ENCODE measurements around the gene NDST1. TPM values are rescaled to one million over a fixed set of nuclear protein-coding genes. Genes with fewer than 3 reads are reported as not detected.

Gene NDST1
- total and polyA plus RNA-seq, 2 donors (not counting 3 experiments of a cell fraction or from before 2014, with no cell fraction given): 38.6 to 102 TPM

DNA sequence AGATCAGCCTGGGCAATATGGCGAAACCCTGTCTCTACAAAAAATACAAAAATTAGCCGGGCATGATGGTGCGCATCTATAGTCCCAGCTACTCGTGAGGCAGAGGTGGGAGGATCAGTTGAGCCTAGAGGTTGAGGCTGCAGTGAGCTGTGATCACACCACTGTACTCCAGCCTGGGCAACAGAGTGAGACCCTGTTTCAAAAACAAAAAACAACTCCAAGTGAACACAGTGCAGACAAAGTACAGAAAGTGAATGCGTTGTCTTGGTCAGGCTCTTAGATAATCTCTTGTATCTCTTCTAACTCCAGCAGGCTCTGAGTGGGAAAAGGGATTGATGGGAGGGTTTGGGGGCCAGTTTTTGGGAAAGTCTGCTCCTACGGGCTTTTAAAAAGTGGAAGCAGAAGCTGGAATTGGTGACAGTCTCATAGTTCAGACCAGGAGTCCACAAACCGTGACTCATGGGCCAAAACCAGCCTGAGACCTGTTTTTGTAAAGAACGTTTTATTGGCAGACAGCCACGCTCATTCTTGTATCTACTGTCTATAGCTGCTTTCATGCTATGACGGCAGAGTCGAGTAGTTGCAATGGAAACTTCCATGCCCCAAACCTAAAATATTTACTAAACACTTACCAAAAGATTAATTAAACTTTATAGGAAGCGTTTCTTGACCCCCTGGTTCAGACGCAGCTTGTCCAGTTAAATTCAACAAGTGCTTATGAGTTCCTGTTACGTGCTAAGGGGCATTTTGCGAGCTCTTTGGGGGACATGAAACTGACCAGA is 32.9 kb downstream of the NDST1 start:
- Histone ChIP-seq H2AFZ (ENCODE audit: low read depth, low read length) (no peak overlapping the region), H3K9me3 (replicated peaks; ENCODE audit: control insufficient read depth, insufficient read depth, low read length) (no peaks in the 10 kb centered on the region), H3K79me2 (ENCODE audit: control insufficient read depth, insufficient read depth, low read length) (no peaks in the 10 kb centered on the region), H3K9me1 (replicated peaks; ENCODE audit: control insufficient read depth, extremely low read depth, insufficient read depth, low read length) (no peaks in the 10 kb centered on the region), H3K4me1 (ENCODE audit: control insufficient read depth, extremely low read depth, insufficient read depth, low read length) (peaks cover 20% of the 10 kb centered on the region), H3K36me3 (ENCODE audit: control insufficient read depth in 2 of 2, extremely low read depth in 1 of 2, insufficient read depth in 2 of 2, low read length in 2 of 2) (peaks cover 3 to 40% of the 10 kb centered on the region in 2 experiments), H3K4me2 (ENCODE audit: insufficient read depth, low read length) (no peak overlapping the region), H4K20me1 (replicated peaks; ENCODE audit: control insufficient read depth, extremely low read depth, insufficient read depth, low read length) (no peaks in the 10 kb centered on the region), H3K27me3 (ENCODE audit: control insufficient read depth in 2 of 2, insufficient read depth in 2 of 2, low read length in 2 of 2) (no peaks in the 10 kb centered on the region), H3K9ac (replicated peaks; ENCODE audit: extremely low read depth, insufficient read depth, low read length) (no peak overlapping the region), H3K27ac (ENCODE audit: insufficient read depth, low read depth, low read length) (no peak overlapping the region), H3K4me3 (replicated peaks in 1 of 3; ENCODE audit: insufficient read depth in 1 of 3, low read depth in 1 of 3, low read length in 3 of 3) (no peak overlapping the region)
- dilution Hi-C loops (cut with MboI; ENCODE audit: extremely low pct_ligation_motif_present, low sequenced_read_pairs): no loop called here
- ChIA-PET CTCF (interaction anchor here (0.8 to 9.3 kb wide), 9 partner anchors 10 to 91 kb away, joined by 3 to 168 read pairs (median 3); no protein-coding TSS in a partner anchor), POLR2A (no interaction called here)
- peak; percentile 89 for FAIRE-seq
- no TSS peak for BruUV-seq (replicated peaks)
- peak; percentile 82 for DNase-seq (ENCODE audit: low read depth, low spot score)
- TF ChIP-seq EZH2 (IDR thresholded peaks at IDR 0.05; ENCODE audit: borderline replicate concordance, low read depth, low read length, severe bottlenecking): no peak
- TF ChIP-seq JUN (IDR thresholded peaks at IDR 0.05; ENCODE audit: borderline replicate concordance, insufficient read depth, insufficient read length, low read depth): peak; percentile 50
- no peak for TF ChIP-seq FOS (IDR thresholded peaks at IDR 0.05; ENCODE audit: borderline replicate concordance, insufficient read depth, low read length)
- TF ChIP-seq, protein P1, sequence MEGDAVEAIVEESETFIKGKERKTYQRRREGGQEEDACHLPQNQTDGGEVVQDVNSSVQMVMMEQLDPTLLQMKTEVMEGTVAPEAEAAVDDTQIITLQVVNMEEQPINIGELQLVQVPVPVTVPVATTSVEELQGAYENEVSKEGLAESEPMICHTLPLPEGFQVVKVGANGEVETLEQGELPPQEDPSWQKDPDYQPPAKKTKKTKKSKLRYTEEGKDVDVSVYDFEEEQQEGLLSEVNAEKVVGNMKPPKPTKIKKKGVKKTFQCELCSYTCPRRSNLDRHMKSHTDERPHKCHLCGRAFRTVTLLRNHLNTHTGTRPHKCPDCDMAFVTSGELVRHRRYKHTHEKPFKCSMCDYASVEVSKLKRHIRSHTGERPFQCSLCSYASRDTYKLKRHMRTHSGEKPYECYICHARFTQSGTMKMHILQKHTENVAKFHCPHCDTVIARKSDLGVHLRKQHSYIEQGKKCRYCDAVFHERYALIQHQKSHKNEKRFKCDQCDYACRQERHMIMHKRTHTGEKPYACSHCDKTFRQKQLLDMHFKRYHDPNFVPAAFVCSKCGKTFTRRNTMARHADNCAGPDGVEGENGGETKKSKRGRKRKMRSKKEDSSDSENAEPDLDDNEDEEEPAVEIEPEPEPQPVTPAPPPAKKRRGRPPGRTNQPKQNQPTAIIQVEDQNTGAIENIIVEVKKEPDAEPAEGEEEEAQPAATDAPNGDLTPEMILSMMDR (IDR thresholded peaks at IDR 0.05; ENCODE audit: extremely low read depth in 1 of 2, insufficient read depth in 1 of 2, low read depth in 1 of 2, low read length in 2 of 2): no peak
- no peak for TF ChIP-seq MYC (IDR thresholded peaks at IDR 0.05; ENCODE audit: low read depth, low read length)
- TF ChIP-seq POLR2A (IDR thresholded peaks at IDR 0.05; ENCODE audit: low read depth, low read length): no peak
- no peak for TF ChIP-seq GATA2 (IDR thresholded peaks at IDR 0.05; ENCODE audit: insufficient read depth, insufficient read length, low read depth, low read length)
- no peak for TF ChIP-seq POLR2AphosphoS5 (IDR thresholded peaks at IDR 0.05; ENCODE audit: insufficient read depth, low read depth, low read length)
- intact Hi-C loops (cut with micrococcal nuclease): no loop called here

All from endothelial cell of umbilical vein (primary cell).